ENCODE results near the gene SYT15.

DNA sequence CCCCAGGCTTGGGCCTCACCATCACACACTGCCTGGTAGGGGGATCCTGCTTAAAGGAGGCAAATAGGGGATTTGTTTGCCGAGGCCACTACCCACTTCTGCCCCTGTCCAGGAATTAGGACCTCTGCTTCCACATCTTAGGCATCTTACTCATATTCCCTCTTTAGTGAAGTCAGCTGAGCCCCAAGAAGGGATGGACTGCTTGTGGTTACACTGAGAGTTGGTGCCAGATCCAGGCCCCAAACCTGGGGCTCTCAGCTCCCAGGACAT is 20.9 kb upstream of the SYT15 start:
- TF ChIP-seq CTCF (IDR thresholded peaks at IDR 0.05; ENCODE audit: low read length) (no peak), EZH2 (optimal IDR thresholded peaks at IDR 0.05; ENCODE audit: low read depth, low read length) (no peak)

Data from MM.1S (cell line).